GM23338 (cell line): ENCODE data around the gene EHD4. TPM values are rescaled to one million over a fixed set of nuclear protein-coding genes. Genes with fewer than 3 reads are reported as not detected.

Experiments used
- ATAC-seq: fragments of 200-7000 bp; cut with Tn5 transposase; 3 replicates; pipeline ENCODE4 v1.9.1; 2020
- DNase-seq: peaks from one replicate; pipeline ENCODE4 v3.0.0-alpha.2; 2015; ENCODE audit warnings: low spot score
- H2AFZ ChIP-seq: fragments of 200-600 bp; sonication (generic); 2 replicates; pipeline ENCODE4 v1.8.0; 2016; ENCODE audit warnings: antibody characterized with exemption, mild to moderate bottlenecking, moderate library complexity
- H3F3A ChIP-seq: fragments of 200-600 bp; sonication (generic); replicated peaks from 2 replicates; pipeline ENCODE4 v1.8.0; 2017; ENCODE audit warnings: antibody characterized with exemption, mixed run types, low read depth
- H3K27ac ChIP-seq: fragments of 200-600 bp; sonication (generic); 2 replicates; pipeline ENCODE4 v1.6.1; 2016; ENCODE audit warnings: low read depth
- H3K27me3 ChIP-seq: fragments of 200-600 bp; sonication (generic); 2 replicates; pipeline ENCODE4 v1.8.0; 2016; ENCODE audit warnings: mild to moderate bottlenecking, mixed run types, moderate library complexity; ENCODE audit not compliant: insufficient read depth
- H3K36me3 ChIP-seq: fragments of 200-600 bp; sonication (generic); 2 replicates; pipeline ENCODE4 v1.8.0; 2016; ENCODE audit warnings: mild to moderate bottlenecking; ENCODE audit not compliant: insufficient read depth
- H3K4me1 ChIP-seq: fragments of 200-600 bp; sonication (generic); 2 replicates; pipeline ENCODE4 v1.8.0; 2016; ENCODE audit warnings: mild to moderate bottlenecking, moderate library complexity; ENCODE audit not compliant: insufficient read depth
- H3K4me2 ChIP-seq: fragments of 200-600 bp; sonication (generic); 2 replicates; pipeline ENCODE4 v1.7.1; 2017; ENCODE audit warnings: mixed run types
- H3K4me3 ChIP-seq: fragments of 200-600 bp; sonication (generic); 2 replicates; pipeline ENCODE4 v1.6.1; 2016; ENCODE audit warnings: mixed run types
- H3K79me2 ChIP-seq: fragments of 200-600 bp; sonication (generic); replicated peaks from 2 replicates; pipeline ENCODE4 v1.8.0; 2017; ENCODE audit warnings: mild to moderate bottlenecking; ENCODE audit not compliant: insufficient read depth
- H3K9me2 ChIP-seq: fragments of 200-600 bp; sonication (generic); 2 replicates; pipeline ENCODE4 v1.8.0; 2017; ENCODE audit not compliant: insufficient read depth
- H4K20me1 ChIP-seq: fragments of 200-600 bp; sonication (generic); replicated peaks from 2 replicates; pipeline ENCODE4 v1.8.0; 2017; ENCODE audit warnings: mild to moderate bottlenecking; ENCODE audit not compliant: insufficient read depth
- H3K27ac Mint-ChIP-seq: 2 replicates; pipeline ENCODE4 v1.8.0; 2020; ENCODE audit warnings: inconsistent platforms, mild to moderate bottlenecking, moderate library complexity, mixed read lengths
- H3K27me3 Mint-ChIP-seq: 3 replicates; pipeline ENCODE4 v1.8.0; 2022; ENCODE audit warnings: low read depth, mild to moderate bottlenecking, moderate library complexity, mixed read lengths, inconsistent platforms; ENCODE audit not compliant: insufficient read depth, poor library complexity
- H3K36me3 Mint-ChIP-seq: 3 replicates; pipeline ENCODE4 v1.8.0; 2021; ENCODE audit warnings: low read depth, mild to moderate bottlenecking, inconsistent platforms, moderate library complexity, mixed read lengths
- H3K4me1 Mint-ChIP-seq: 3 replicates; pipeline ENCODE4 v1.8.0; 2020; ENCODE audit warnings: mild to moderate bottlenecking, inconsistent platforms, mixed read lengths
- H3K4me3 Mint-ChIP-seq: 3 replicates; pipeline ENCODE4 v1.8.0; 2021; ENCODE audit warnings: moderate library complexity, mild to moderate bottlenecking, inconsistent platforms, mixed read lengths
- H3K9me3 Mint-ChIP-seq: 3 replicates; pipeline ENCODE4 v1.8.0; 2020; ENCODE audit warnings: moderate library complexity, mild to moderate bottlenecking, inconsistent platforms, mixed read lengths
- CREB1 ChIP-seq: fragments of 250-450 bp; sonication (Bioruptor Pico); IDR thresholded peaks from 2 replicates; pipeline ENCODE4 v1.5.0; 2020; ENCODE audit warnings: low read depth, mild to moderate bottlenecking, moderate library complexity
- CTCF ChIP-seq, 2 experiments: fragments of 200-600 bp in 1 of 2; sonication (generic) in 1 of 2; conservative IDR thresholded peaks; 2 replicates each; pipeline versions ENCODE4 v1.5.1 to v1.6.1; 2016 to 2017; ENCODE audit warnings: antibody characterized with exemption in 2 of 2, low read depth in 2 of 2, mild to moderate bottlenecking in 2 of 2, moderate library complexity in 1 of 2
- ETS1 ChIP-seq: IDR thresholded peaks from 2 replicates; pipeline ENCODE4 v1.6.1; 2016; ENCODE audit warnings: antibody characterized with exemption
- EZH2 ChIP-seq: fragments of 200-600 bp; sonication (generic); IDR thresholded peaks from one replicate; pipeline ENCODE4 v1.8.0; 2017; ENCODE audit warnings: antibody characterized with exemption, mild to moderate bottlenecking, low read depth; ENCODE audit not compliant: unreplicated experiment
- EZH2phosphoT487 ChIP-seq: fragments of 200-600 bp; sonication (generic); IDR thresholded peaks from one replicate; pipeline ENCODE4 v1.8.1; 2018; ENCODE audit warnings: antibody characterized with exemption; ENCODE audit not compliant: unreplicated experiment
- JUNB ChIP-seq: IDR thresholded peaks from one replicate; pipeline ENCODE4 v1.6.1; 2016; ENCODE audit warnings: antibody characterized with exemption; ENCODE audit not compliant: unreplicated experiment
- NANOG ChIP-seq: IDR thresholded peaks from 2 replicates; pipeline ENCODE4 v1.6.1; 2016; ENCODE audit warnings: antibody characterized with exemption, borderline replicate concordance
- POLR2AphosphoS5 ChIP-seq: IDR thresholded peaks from 2 replicates; pipeline ENCODE4 v1.6.1; 2016; ENCODE audit warnings: antibody characterized with exemption, low read depth
- REST ChIP-seq: IDR thresholded peaks from one replicate; pipeline ENCODE4 v1.6.1; 2018; ENCODE audit warnings: antibody characterized with exemption; ENCODE audit not compliant: unreplicated experiment
- STAT1 ChIP-seq: IDR thresholded peaks from one replicate; pipeline ENCODE4 v1.6.1; 2016; ENCODE audit warnings: antibody characterized with exemption; ENCODE audit not compliant: unreplicated experiment
- ZNF114 ChIP-seq: fragments of 250-450 bp; sonication (Bioruptor Pico); IDR thresholded peaks from 2 replicates; pipeline ENCODE4 v1.5.0; 2020; ENCODE audit warnings: mild to moderate bottlenecking, moderate library complexity
- ZNF331 ChIP-seq: fragments of 250-450 bp; sonication (Bioruptor Pico); IDR thresholded peaks from 2 replicates; pipeline ENCODE4 v1.5.0; 2020; ENCODE audit warnings: low read depth, mild to moderate bottlenecking, moderate library complexity
- ZNF462 ChIP-seq: fragments of 250-450 bp; sonication (Bioruptor Pico); IDR thresholded peaks from 2 replicates; pipeline ENCODE4 v1.5.0; 2020; ENCODE audit warnings: mild to moderate bottlenecking, moderate library complexity
- polyA plus RNA-seq: library from polyadenylated mRNA; unstranded; fragments of >200 nt; fragmentation: Nextera tagmentation; extraction: Ambion mirVana; gene quantifications from 2 replicates; pipeline ENCODE4 v1.2.1, GENCODE V29; 2016
- total RNA-seq: library from RNA; depleted of rRNA; stranded (reverse); fragments of >200 nt; shearing (Covaris generic); gene quantifications from 2 replicates; pipeline ENCODE4 v1.2.3, GENCODE V29; 2014

EHD4 gene
- total and polyA plus RNA-seq, 2 experiments from 2014 or later = 13.0 to 31.0 TPM

- peaks cover 6% of the 10 kb centered on the region; the same call in 1 of the 2 replicates for H4K20me1 ChIP-seq
- Mint-ChIP-seq H3K36me3 (peaks cover 60% of the 10 kb centered on the region), H3K4me1 (peaks cover 3% of the 10 kb centered on the region; the same call in 1 of the 3 replicates), H3K27me3 (peaks cover 5% of the 10 kb centered on the region), H3K4me3 (no peak overlapping the region), H3K27ac (no peak overlapping the region), H3K9me3 (peaks cover 14% of the 10 kb centered on the region)
- no peak overlapping the region for H3K27ac ChIP-seq
- no peak for TF ChIP-seq POLR2AphosphoS5
- no peak for TF ChIP-seq JUNB
- TF ChIP-seq ZNF114 = no peak
- TF ChIP-seq NANOG = no peak
- TF ChIP-seq ZNF462 (CRISPR knock-in tag) = no peak
- no peak for TF ChIP-seq ZNF331
- no peak for TF ChIP-seq CREB1 (CRISPR knock-in tag)
- no peak for TF ChIP-seq STAT1
- TF ChIP-seq EZH2 = no peak
- no peak for TF ChIP-seq EZH2phosphoT487
- TF ChIP-seq REST = no peak
- no peak for TF ChIP-seq ETS1
- TF ChIP-seq CTCF (conservative IDR thresholded peaks at IDR 0.05; ENCODE audit: low read depth in 2 of 2) = no peak
- H3K4me3 ChIP-seq = no peak overlapping the region
- H3K4me1 ChIP-seq = no peaks in the 10 kb centered on the region
- peaks cover 7% of the 10 kb centered on the region; the same call in 1 of the 2 replicates for H3K36me3 ChIP-seq
- no peaks in the 10 kb centered on the region for H3K27me3 ChIP-seq
- no peak for ATAC-seq
- no peaks in the 10 kb centered on the region for H3K9me2 ChIP-seq
- H2AFZ ChIP-seq = no peak overlapping the region
- no peak for DNase-seq
- H3F3A ChIP-seq = peaks cover 7% of the 10 kb centered on the region; the same call in 1 of the 2 replicates
- no peak overlapping the region for H3K4me2 ChIP-seq
- no peaks in the 10 kb centered on the region for H3K79me2 ChIP-seq
Observed at GRCh38 chr15:41908736-41909461, 63.5 kb downstream of the EHD4 start.
